ENCODE measurements around the gene CDH26.

- TF ChIP-seq, protein P1, sequence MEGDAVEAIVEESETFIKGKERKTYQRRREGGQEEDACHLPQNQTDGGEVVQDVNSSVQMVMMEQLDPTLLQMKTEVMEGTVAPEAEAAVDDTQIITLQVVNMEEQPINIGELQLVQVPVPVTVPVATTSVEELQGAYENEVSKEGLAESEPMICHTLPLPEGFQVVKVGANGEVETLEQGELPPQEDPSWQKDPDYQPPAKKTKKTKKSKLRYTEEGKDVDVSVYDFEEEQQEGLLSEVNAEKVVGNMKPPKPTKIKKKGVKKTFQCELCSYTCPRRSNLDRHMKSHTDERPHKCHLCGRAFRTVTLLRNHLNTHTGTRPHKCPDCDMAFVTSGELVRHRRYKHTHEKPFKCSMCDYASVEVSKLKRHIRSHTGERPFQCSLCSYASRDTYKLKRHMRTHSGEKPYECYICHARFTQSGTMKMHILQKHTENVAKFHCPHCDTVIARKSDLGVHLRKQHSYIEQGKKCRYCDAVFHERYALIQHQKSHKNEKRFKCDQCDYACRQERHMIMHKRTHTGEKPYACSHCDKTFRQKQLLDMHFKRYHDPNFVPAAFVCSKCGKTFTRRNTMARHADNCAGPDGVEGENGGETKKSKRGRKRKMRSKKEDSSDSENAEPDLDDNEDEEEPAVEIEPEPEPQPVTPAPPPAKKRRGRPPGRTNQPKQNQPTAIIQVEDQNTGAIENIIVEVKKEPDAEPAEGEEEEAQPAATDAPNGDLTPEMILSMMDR (conservative IDR thresholded peaks at IDR 0.05) = no peak
- no peak for TF ChIP-seq ZFX (IDR thresholded peaks at IDR 0.05)
Measured at GRCh38 chr20:59945175-59945574, 13.0 kb upstream of the CDH26 start.

Data from C4-2B (cell line).